Effector CD8-positive, alpha-beta T cell (primary cell): Measurements from ENCODE around the gene ZBTB20.
"Not testable (repeated sequence)": the region's sequence is repeated elsewhere in the genome, so short reads cannot be mapped to it uniquely, and the experiment has no call there.

ENCODE experiments used
- DNase-seq: peaks from one replicate; lab custom pipeline; 2025; lab: John Stamatoyannopoulos, UW

The ZBTB20 gene

DNA sequence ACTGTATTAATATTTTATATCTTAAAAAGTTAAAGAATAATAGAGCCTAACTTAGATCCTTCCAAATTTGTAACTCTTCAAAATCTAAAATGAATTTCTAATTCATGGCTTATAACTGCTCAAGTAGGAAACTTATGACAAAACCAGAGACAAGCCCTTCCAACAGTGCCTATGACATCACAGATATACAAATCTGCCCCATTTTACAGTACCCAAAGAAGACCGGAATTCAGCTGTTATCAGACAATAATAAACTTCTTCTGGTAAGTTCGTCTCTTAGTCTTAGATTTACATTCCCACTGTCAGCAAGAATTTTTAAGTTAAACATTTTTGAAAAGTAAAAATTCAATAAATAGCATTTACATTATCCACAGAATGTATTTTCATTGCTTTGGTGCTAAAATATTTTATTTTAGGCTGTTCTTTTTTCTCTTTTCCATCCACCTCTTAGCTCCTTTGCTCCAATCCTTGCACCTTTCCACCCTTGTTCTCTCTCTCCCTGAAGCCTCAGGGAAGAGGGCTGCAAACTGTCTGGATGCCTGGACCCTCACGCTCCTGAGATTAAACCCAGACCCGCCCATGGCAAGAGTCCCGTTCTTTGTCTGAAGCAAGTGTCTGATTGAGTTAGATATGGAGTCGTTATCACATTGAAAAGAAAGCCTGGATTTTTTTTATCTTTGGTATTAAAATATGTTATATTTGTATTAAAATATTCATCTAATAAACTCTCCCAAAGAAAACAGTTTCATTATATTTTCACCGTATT, 312.7 kb downstream of the ZBTB20 start:
- no peak for DNase-seq

DNA sequence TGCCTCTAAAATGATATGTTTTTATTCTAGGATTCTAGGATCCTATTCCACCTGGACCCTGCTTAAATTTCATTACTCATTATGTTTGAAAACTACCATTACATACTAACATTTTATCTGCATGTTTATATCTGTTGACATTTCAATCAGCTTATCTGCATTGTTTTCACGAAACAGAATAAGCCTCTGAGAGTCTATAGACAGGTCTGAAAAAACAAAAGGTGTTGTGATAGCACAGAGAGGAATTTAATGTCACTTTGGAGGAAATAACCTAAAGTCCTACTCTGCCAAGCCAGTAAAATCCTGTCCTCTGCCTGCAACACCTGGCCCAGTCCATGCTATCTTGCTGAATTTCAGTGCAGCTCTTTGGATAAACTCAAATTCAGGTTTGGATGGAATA, 315.2 kb downstream of the ZBTB20 start:
- no peak for DNase-seq

DNA sequence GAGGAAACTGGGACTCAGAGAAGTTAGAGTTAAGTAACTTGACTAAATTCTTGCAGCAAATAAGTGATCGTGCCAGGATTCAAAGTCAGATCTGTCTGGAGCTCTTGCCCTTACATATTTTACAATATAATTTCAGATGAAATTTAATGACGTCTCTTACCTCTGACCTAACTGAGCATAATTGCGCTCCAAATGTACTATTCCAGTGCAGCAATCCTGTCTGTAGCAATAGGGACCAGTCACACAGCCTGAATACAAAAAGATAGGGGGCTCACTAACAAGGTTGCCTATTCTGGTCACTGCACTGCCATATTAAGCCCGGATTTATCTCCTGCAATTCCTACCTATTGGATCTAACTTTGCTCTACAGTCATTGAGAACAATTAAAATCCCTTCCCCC, 316.4 kb downstream of the ZBTB20 start:
- no peak for DNase-seq

DNA sequence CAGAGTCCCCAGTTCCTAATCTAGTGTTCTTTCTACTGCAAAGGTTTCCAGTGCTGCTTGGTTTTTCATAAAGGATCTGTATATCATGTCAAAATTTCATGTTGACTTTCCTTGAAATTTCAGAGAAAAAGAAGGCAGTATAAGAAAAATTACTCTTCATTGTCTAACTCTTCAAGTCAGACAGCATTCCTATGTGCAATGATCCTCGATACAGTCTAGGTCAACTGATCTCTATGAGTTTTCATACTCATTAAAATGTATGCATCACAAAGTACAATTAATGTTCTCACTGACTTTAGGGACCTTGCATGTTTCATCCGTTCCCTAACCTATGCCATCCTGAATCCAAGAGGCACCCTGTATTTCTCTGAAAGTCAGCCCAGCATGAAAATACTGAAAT, 317.3 kb downstream of the ZBTB20 start:
- no peak for DNase-seq

DNA sequence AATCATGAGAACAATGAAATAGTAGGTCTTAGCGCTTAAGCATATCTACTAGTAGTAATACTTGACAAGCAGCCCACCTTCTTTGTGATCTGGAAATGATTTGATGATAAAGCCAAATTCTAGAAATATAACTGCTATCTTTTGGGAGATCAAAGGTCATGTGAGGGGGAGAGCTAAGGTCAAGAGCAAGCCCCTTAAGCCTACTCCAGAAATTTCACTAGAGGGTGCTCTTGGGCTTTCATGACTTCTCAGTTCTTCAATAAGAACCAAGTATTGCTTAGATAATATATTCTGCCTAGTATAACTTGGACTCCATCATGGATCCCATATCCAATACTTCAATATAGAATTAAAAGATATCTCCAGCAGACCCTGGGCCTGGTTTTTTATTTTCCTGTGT, 319.6 kb downstream of the ZBTB20 start:
- DNase-seq: no peak

DNA sequence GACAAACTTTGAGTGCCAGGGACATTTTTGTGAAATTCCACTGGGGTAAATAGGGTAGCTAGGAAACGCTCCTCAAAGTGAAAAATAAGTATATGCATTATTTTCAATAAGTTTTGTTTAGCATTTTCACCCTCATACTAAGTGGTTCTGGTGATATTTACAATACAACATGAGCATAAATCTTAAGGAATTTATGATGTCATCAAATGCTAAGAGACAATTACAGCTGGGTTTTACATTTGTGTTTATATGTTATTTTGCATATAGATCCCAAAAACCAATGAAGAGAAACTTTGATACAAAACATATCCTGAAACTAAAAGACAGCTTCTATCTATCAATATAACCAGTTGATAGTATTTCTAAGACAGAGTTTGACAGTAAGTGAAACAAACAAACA, 323.1 kb downstream of the ZBTB20 start:
- DNase-seq: no peak

DNA sequence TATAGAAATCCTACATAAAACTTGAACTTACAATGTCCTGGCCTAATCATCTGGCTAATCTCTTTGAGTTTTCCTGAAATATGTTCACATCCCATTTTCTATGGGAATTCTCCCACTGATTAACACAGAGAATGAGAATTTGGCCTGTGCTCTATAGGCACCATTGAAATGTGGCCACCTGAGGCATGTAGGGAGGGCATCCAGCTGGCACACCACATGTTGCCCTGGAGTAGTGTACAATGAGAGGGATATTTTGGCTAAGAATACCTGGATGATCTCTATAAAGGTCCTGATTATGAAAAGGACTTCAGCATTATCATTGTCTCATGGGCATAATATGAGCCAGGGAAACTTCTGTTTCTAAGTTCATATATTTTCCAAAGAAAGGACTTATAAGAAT, 324.0 kb downstream of the ZBTB20 start:
- DNase-seq: no peak

DNA sequence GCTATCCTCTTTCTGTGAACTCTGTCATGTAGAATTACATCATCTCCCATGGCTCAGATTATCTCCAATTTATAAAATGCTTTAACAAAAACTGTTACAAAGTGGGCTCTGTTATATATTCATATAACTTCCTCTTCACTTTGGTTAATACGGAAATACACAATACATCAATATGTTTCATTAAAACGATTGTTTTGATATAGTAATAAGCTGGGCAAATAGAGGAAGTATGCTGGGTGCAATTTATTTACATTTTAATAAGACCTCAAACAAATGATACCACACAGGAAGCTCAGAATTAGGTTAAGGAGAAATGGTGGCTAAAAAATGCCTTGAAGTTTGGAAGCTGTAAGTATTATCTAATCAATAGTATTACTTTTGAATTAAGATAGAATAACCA, 331.0 kb downstream of the ZBTB20 start:
- no peak for DNase-seq

DNA sequence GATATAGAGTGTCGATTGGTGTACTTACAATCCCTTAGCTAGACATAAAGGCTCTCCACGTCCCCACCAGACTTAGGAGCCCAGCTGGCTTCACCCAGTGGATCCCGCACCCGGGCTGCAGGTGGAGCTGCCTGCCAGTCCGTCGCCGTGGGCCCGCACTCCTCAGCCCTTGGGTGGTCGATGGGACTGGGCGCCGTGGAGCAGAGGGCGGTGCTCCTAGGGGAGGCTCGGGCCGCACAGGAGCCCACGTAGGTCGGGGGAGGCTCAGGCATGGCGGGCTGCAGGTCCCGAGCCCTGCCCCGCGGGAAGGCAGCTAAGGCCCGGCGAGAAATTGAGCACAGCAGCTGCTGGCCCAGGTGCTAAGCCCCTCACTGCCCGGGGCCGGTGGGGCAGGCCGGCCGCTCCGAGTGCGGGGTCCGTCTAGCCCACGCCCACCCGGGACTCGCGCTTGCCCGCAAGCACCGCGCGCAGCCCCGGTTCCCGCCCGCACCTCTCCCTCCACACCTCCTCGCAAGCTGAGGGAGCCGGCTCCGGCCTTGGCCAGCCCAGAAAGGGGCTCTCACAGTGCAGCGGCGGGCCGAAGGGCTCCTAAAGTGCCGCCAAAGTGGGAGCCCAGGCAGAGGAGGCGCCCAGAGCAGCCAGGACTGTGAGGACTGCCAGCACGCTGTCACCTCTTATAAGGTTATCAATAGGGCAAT, 334.4 kb downstream of the ZBTB20 start:
- DNase-seq: not testable (repeated sequence)

DNA sequence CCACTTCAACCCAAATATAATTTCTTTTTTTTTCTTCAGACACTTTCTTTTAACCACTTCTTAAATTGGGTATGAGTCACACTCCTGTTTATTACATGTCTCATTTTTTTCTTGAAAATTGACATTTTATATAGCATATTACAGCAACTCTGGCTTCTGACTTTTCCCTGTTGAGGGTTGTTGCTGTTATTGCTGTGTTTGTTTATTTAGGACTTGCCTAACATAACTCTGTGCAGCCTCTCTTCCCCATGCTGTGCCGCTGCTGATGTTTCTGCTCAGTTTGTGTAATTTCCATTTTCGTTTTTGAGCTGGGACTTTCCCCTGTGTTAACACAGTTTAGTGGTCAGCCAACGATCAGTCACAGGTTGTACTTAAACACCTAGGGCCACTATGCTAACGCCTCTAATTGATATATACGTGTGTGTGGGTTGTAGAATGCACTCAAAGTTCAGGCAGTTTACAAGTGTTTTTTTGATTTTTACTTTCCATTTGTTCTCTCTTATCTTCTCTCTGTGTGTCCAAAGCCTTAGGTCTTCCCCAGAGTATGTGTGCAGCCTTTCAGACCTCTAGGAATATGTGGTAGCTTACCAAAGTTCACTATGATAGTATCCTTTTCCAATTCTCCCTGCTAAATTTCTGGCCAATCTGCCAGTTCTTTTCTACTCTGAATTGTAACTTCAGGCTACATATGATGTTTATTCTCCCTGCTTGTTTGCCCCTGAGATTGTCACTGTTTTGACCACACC, 337.2 kb downstream of the ZBTB20 start:
- no peak for DNase-seq

DNA sequence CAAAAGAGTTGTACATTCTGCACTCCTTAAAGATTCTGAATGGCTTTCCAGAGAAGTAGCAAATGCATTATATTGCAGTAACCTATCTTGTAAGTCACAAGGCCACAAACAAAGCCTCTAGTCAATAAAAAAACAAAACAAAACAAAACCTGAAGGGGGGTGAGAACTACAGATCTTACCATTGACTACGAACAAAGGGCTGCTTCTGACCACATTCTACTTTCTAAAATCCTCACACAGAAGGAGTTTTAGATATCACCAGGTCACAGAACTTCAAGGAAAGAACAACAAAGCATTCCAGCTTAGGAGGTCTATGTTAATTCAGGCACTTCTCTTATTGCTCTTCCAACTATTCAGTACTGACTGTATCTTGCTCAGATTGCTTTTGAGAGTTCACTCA, 343.0 kb downstream of the ZBTB20 start:
- DNase-seq: no peak

DNA sequence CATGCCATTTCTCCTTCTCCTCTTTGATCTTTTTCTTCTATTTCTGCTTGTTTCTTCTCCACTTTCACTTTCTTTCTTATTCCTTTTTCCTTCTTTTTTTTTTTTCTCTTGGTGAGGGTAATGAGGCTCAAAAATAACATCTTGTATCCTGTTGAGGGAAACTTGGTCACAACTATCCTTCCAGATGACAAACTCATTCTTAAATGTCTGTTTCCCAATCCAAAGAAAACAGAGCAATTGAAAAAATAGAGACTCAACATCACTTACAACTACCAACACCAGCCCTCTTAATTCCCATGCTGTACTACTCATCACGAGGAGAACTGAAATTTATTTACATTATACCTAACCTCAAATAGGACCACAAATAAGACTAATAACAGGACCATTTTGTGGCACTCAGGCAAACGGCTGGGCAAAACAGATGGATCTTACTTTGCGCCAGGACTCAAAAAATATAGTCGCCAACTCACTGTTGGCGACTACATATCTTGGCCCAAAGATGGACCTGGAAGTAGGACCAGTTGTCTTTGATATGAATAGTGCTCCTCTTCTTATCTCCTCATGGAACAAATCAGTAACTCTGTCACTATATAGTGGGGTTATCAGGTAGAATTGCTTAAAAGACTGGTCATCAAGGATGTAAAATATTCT, 343.9 kb downstream of the ZBTB20 start:
- no peak for DNase-seq

DNA sequence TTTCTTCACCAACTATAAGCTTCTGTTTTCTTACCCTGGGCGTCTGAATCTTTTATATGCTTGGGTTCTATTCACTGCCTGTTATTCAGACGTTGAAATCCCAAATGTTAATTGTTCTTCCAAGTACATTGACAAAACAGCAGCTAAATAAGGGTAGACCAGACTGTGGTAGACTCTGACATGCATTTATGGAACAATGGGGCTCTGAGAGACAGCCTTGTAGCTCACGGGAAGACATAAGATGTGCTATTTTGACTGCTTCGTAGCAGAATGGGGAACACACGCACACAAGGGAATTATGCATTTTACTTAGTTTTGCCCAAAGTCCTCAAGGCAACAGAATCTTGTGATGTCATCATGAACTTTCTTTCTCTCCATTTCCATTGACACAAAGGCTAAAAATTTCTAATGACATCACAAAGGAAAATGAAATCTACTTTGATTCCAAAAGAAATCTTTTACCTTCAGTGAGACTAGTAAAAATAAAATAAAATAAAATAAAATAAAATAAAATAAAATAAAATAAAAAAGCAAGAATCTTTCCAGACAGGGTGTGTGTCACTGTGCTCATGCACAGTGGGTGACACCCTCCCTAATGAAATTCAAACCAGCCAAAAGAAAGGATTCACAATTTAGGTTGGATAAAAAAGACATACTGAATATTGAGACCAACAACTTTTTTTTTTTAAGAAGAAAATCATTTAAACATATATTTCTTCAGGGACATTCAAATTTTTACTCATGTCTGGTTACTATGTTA, 346.6 kb downstream of the ZBTB20 start:
- no peak for DNase-seq

DNA sequence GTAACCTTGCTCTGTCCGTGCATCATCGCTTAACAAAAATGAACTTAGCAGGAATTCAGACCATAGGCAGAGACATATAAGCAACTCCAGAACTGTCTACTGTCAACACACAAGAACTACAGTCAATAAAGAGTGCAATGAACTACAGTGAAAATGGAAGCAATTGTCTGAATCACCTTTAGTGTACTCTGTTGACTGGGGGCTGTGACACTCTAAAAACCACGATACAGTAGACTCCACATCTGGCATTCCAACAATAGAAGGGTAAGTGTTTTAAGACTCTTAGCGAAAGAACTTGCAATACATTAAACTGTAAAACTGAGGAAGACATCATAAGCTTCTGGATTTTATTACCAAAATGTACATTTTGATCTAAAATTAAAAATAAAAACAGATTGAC, 347.3 kb downstream of the ZBTB20 start:
- no peak for DNase-seq

DNA sequence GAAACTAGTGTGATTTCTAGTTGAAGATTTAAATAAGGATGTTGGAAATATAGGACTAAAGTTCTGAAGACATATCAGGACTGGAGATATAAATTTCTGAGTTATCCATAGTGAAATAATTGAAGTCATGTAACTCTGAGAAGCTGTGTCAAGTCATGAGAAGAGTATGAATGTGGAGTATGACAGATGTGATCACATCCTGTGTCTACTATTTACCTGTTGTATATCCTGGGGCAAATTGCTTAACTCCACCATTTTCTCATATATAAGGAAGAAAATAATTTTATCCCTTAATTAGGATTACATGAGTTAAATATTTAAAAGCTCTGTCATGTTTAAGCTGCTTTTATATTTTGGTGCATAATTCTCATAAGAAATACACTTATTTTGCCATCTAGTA, 350.3 kb downstream of the ZBTB20 start:
- no peak for DNase-seq

DNA sequence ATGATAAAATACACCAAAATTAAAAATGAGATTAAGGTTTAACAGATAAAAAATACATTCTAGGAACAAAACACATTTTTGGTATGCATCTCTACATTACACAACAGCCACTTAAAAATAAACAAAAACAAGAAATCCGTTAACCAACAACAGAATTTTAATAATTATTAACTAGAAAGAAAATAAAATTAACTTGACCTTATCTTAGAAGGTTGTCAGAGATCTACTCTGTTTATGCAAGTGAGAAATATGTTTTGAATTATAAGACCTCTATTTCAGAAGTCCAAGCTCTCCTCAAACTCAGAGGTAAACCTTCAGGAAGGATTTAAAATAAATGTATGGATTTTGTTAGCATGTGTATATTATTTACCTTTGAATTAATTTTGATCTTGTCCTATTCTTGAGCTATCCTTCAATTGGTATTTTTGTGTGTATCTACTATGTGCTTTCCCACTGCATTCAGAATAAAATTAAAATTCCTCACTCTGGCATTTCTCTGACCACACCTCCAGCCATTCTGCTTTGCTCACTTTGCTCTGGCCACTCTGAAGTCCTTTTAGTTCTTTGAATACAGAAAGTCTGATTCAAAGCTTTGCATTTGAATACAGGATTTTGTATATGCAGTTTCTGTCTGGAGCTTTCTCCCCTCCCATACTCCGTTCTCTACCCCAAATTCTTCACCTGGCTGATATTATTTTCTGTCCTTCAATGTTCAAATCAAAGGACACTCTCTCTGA, 352.0 kb downstream of the ZBTB20 start:
- no peak for DNase-seq

DNA sequence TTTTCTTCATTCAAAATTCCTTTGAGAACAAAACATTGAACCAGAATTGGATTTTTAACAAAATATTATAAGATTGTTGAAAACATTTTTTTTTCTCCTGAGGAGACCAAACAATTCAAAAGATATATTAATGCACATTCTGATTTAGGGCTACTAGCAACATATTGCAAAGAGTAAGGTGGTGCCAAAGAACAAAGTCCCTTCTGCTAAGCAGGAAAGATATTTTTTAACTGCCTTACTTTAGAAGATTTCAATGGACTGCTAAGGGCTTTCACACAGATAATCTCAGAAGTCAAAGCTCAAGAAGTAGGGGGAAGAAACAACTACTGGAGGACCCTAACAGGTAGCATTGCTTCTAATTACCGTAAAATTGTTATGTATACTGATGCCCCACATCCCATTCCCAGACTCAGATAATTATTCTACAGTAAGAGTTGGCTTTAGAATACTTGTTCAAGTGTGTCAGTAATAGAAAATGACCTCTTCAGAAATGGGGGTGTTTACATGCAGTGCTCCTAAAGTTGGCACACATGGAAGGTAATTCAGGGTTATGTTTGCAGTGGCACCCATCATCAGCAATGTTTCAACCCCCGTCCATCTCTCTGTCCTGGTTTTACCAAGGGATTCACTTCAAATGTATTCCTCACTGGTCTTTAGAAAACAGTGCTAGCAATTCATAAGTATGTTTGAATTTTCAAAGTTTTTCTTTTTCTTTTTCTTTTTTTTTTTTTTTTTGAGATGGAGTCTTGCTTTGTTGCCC, 354.7 kb downstream of the ZBTB20 start:
- no peak for DNase-seq

DNA sequence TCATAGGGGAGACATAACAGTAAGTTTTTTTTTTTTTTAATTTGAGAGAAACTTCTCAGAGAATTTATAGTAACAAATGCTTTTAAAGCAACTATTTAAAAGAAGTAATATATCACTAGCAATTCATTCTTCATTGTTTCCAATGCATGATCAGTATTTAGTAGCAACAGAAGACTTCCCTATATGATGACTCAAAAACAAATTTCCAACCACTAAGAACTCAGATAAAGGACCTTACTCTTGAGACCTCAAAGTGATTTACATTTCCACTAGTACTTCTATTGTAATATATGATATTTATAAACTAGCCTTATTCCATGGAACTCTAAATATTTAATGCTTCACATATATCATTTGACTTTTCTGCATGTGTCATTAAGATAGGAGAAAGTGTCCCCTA, 356.3 kb downstream of the ZBTB20 start:
- no peak for DNase-seq

DNA sequence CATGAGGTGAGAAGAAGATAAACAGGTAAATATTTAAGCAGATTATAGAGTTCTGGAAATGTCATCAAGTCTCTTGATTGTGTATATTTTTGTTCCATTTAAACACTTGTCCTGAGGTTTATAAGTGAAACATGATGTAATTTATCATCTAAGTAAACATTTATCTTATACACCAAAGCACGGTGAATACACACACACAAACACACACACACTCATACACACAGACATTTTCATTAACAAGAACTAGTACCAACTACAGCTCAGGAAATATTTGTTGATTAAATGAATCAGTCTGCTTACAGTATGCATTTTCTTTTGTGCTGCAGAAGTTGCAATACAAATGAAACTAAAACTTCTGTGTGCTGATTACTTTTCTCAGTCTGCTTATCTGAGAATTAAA, 357.3 kb downstream of the ZBTB20 start:
- no peak for DNase-seq

DNA sequence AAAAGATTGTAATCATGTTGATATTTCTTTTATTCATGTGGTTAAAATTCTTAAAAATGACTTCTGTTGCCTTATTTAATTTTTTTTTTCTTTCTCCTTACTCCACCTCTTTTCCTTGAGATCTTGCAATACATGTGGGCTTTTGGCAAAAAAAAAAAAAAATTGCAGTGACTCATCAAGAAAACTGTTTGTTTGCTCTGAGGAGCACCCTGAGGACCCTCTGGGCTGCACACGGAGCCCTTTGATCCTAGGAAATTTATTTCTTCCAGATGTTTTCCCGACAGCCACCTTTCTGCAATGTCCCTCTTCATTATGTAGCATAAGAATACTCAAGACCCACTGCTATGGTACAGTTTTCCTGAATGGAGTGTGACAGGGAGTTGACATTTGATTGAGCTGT, 371.7 kb downstream of the ZBTB20 start:
- no peak for DNase-seq
